GM10248 (cell line): ENCODE data around the gene TANC1.

Source experiments
- CTCF ChIA-PET: fragments of 300-600 bp; sonication (Branson Sonifier 250); formaldehyde crosslinking; extraction: SDS; loops from one replicate; lab custom pipeline; 2021; ENCODE audit warnings: antibody characterized with exemption; lab: Yijun Ruan, JAX
- POLR2A ChIA-PET: fragments of 350-650 bp; sonication (Branson Sonifier 250); formaldehyde crosslinking; extraction: SDS; loops from one replicate; lab custom pipeline; 2020; ENCODE audit warnings: antibody characterized with exemption; lab: Yijun Ruan, JAX
- DNase-seq: peaks from one replicate; pipeline ENCODE4 v3.0.0; 2012; ENCODE audit errors: extremely low spot score
- TF ChIP-seq, protein P1 (sequence below): IDR thresholded peaks from 2 replicates; pipeline ENCODE4 v1.5.1; 2012; ENCODE audit warnings: mild to moderate bottlenecking, low read depth; ENCODE audit errors: extremely low read depth, missing control alignments, control extremely low read depth

TANC1 gene

DNA sequence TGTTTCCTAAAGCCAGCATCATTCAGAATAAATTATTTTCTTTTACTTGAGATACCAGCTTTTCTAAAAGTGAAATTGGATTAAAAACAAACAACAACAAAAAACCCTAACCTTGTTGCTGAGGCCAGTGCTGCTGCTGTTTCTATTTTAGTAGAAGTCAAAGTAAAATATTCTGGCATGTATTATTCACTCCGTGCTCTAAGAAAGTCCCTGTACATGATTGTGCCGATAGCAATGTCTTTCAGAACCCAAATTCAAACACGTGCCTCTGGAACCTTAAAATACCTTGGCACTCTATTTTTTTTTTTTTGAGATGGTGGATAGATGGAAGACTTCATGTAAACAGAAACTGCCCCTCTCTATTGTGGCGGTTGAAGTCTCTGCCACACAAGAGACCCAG lies 43.7 kb downstream of the TANC1 start:
- no peak for DNase-seq
- TF ChIP-seq, protein P1, sequence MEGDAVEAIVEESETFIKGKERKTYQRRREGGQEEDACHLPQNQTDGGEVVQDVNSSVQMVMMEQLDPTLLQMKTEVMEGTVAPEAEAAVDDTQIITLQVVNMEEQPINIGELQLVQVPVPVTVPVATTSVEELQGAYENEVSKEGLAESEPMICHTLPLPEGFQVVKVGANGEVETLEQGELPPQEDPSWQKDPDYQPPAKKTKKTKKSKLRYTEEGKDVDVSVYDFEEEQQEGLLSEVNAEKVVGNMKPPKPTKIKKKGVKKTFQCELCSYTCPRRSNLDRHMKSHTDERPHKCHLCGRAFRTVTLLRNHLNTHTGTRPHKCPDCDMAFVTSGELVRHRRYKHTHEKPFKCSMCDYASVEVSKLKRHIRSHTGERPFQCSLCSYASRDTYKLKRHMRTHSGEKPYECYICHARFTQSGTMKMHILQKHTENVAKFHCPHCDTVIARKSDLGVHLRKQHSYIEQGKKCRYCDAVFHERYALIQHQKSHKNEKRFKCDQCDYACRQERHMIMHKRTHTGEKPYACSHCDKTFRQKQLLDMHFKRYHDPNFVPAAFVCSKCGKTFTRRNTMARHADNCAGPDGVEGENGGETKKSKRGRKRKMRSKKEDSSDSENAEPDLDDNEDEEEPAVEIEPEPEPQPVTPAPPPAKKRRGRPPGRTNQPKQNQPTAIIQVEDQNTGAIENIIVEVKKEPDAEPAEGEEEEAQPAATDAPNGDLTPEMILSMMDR = no peak
- ChIA-PET POLR2A (no interaction called here), CTCF (interaction anchor here (1.7 kb wide), 1 partner anchor 15 kb away, joined by 5 read pairs; no protein-coding TSS in a partner anchor)

DNA sequence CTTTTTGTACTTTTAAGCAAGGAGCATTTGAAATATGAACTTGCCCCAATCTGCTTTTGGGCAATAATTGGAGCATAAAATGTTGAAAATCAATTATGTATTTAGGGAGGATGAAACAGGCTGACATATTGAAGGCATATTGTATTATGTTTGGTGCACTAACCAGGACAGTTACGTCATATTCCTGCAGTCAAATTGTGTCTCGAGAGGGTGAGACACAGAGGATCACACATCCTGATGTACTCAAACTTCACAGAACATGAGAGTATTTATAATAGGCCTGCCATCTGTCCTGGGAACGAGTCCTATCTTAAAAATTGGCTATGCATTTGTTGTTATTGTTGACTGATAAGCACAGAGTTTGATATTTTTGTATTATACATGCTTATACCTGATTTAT lies 44.7 kb downstream of the TANC1 start:
- CTCF ChIA-PET = interaction anchor here (1.7 kb wide), 1 partner anchor 16 kb away, joined by 5 read pairs; no protein-coding TSS in a partner anchor
- DNase-seq = no peak
- POLR2A ChIA-PET = no interaction called here
- TF ChIP-seq, protein P1 = no peak

DNA sequence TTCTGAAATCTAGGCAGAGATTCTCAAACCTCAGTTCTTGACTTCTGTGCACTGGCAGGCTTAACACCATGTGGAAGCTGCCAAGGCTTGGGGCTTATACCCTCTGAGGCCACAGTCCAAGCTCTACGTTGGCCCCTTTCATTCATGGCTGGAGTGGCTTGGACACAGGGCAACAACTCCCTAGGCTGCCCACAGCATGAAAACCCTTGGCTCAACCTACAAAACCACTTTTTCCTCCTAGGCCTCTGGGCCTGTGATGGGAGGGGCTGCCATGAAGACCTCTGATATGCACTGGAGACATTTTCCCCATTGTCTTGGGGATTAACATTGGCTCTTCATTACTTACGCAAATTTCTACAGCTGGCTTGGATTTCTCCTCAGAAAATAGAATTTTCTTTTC lies 46.7 kb downstream of the TANC1 start:
- ChIA-PET CTCF (no interaction called here), POLR2A (no interaction called here)
- TF ChIP-seq, protein P1 = no peak
- no peak for DNase-seq

DNA sequence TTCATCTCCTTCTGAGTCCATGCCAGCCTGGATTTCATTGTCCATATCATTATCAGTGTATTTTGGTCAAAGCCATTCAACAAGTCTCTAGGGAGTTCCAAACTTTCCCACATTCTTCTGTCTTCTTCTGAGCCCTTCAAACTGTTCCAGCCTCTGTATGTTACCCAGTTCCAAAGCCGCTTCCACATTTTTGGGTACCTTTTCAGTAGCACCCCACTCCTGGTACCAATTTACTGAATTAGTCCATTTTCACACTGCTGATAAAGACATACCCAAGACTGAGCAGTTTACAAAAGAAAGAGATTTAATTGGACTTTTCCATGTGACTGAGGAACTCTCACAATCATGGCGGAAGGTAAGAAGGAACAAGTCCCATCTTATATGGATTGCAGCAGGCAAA lies 47.4 kb downstream of the TANC1 start:
- TF ChIP-seq, protein P1 = no peak
- ChIA-PET POLR2A (no interaction called here), CTCF (no interaction called here)
- DNase-seq = no peak

DNA sequence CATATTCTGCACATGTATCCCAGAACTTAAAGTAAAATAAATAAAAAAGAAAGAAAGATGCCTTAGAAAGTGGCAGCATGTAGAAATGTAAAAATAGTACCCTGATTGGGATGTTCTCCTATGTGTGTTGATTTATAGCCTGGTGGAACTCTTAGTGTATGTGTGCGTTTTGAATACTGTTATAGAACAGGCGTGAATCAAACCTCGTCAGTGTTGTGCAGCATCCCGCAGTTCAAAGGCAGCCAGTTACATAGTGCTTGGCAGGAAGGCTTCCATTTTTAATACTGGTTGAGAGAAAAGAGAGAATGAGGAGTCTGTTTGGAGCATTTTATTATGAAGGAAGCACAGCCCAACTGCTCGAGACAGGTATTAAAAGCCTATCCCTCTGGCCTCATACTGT lies 49.4 kb downstream of the TANC1 start:
- no peak for DNase-seq
- ChIA-PET POLR2A (no interaction called here), CTCF (no interaction called here)
- TF ChIP-seq, protein P1 = no peak

DNA sequence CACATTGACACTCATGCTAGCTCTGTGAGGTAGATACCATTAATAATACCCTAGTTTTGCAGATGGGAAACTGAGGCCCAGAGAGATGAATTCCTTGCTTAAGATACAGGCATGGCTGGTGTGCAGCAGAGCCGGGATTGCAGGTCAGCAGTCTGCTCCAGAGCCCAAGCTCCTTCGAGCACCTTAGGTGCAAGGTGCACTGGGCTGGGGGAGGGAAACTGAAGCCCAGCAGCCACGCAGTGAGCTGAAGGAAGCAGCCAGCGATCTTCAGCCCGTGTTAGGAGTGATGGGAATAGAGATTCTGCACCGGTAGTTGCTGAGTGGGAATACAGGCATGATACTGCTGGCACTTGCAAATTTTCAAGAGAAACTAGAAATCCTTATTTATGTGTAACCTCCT lies 50.6 kb downstream of the TANC1 start:
- DNase-seq = no peak
- TF ChIP-seq, protein P1 = no peak
- CTCF ChIA-PET = no interaction called here
- POLR2A ChIA-PET = no interaction called here

DNA sequence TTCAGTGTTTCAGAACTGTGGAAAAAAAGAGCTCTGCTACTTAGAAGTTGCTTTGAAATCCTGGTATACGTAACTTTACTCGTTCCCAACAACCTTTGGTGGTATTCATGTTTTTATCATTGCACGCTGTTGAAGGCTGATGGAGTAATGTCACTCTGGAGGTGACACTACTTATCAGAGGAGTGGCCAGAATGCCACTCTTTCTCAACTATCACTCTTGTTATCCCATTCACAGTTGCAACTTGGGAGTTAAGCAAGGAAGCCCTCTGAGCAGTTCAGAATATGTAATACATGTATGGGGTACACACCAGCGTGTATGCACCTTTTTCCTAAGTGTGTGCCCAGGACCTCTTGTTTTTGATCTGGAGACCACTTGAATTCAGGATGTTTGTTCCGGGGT lies 53.6 kb downstream of the TANC1 start:
- ChIA-PET POLR2A (no interaction called here), CTCF (interaction anchor here (1.0 kb wide), 1 partner anchor 97 kb away, joined by 4 read pairs; no protein-coding TSS in a partner anchor)
- TF ChIP-seq, protein P1 = no peak
- DNase-seq = no peak
